CD4-positive, alpha-beta T cell treated with Interleukin-15 for 1 hour (primary cell): ENCODE measurements around the gene HPCAL1.
"Not testable (repeated sequence)": the region's sequence is repeated elsewhere in the genome, so short reads cannot be mapped to it uniquely, and the experiment has no call there.

Source experiments
- DNase-seq: peaks from one replicate; pipeline ENCODE4 v3.0.0-alpha.2; 2020

HPCAL1 gene

DNA sequence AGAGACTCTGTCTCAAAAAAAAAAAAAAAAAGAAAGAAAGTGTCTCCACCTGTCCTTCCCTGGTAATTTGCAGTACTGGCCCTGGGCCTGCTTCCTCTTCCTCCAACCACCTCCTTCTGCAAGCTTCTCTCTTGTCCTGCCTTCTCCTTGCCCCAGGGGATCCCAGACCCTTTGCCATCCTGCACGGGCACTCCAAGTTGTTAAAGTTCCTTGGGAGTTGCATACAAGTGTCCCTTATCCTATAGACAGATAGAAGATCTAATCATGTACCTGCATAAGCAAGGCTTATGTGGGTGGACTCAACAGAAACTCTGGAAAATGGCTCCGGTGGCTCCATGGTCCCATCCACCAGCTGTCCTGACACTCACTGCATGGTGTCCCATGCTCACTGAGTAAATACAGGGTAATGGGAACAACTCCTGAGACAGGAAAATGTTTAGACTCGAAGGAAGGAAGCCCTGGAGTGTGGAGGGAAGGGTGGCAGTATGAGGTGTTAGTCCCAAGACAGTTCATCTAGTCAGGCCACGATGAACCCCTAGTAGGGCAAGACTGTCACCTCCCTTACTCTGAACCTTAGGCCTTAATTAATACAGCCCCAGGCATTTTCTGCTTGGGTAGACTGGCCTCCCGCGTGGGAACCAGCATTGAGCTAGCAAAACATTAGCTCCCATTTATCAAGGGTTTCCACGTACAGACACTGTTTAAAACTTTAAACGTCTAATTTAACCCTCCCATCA lies 128.3 kb downstream of the HPCAL1 start:
- no peak for DNase-seq

DNA sequence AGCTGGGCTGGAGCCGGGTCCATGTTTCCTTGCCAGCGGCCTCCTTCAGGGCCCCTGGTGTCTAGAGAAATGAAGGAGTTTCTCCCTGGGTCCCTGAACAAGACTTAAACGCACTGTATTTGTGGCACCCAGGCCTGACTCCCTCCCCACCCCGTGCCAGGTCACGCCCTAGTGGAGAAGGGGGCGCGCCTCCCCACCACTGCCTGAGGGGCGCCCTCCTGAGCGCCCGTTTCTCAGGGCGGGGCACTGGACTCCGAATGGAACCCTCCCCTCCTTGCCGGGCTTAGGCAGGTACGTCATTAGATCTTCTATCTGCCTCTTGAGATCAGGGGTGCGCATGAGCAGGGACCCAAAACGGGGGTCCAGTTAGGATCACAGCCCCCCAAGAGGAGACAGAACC lies 129.1 kb downstream of the HPCAL1 start:
- no peak for DNase-seq

DNA sequence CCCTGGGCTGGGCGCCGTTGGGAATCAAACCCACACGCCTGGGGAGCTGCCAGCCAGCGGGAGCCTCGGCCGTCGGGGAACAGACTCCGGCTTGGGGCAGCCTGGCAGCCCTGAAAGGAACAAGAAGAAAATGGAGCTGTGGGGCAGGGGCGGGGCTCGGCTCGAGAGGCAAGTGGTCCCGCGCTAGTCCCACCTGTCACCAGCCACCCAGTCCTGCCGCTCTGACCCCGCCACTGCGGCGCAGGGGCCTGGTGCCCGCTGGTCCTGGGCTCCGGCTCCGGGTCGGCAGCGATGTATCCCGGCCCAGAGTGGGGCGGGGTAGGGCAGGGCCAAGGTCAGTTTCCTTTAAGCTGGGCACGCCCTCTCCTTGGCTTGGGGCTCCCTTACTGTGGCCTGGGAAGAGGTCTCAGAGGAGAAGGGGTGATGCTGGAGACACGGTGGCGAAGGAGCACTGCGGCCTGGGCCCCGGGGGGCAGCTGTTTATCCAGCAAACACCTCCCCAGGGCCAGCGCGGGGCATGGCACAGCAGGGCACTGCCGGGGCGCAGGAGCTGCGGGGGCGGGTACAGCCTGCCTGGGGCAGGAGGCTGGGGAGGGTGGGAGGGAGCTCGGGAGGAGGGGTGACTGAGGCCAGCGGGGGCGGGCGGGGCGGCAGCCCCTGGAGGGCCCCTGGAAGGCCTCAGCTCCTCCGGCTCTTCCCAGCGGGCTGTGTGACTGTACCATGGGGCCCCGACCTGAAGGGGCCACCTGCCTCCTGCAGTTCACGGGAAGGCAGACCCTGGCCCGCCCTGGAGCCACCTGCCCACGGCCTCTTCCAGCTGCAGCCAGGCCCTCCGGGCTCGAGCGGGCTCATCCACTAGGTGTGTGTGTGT lies 129.8 kb downstream of the HPCAL1 start:
- no peak for DNase-seq

DNA sequence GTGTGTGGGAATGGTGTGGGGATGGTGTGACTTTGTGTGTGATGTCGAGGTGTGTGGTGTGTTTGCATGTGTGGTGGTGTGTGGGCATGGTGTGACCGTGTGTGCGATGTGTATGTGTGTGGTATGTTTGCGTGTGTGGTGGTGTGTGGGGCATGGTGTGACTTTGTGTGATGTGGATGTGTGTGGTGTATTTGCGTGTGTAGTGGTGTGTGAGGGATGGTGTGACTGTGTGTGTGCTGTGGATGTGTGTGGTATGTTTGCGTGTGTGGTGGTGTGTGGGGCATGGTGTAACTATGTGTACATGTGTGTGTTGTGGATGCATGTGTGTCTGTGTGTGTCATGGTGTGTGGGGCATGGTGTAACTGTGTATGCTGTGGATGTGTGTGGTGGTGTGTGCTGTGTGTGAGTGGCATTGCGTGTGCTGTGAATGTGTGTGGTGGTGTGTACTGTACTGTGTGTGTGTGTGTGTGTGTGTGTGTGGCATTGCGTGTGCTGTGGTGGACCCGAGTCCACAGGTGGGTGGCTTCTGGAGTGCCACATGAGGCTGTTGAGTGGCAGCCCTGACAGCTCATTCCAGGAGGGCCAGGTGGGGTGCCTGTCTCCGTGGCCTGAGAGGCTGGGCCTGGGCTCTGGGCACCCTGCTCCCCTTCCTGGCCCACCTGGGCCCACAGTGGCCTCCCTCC lies 130.7 kb downstream of the HPCAL1 start:
- DNase-seq, result no peak

DNA sequence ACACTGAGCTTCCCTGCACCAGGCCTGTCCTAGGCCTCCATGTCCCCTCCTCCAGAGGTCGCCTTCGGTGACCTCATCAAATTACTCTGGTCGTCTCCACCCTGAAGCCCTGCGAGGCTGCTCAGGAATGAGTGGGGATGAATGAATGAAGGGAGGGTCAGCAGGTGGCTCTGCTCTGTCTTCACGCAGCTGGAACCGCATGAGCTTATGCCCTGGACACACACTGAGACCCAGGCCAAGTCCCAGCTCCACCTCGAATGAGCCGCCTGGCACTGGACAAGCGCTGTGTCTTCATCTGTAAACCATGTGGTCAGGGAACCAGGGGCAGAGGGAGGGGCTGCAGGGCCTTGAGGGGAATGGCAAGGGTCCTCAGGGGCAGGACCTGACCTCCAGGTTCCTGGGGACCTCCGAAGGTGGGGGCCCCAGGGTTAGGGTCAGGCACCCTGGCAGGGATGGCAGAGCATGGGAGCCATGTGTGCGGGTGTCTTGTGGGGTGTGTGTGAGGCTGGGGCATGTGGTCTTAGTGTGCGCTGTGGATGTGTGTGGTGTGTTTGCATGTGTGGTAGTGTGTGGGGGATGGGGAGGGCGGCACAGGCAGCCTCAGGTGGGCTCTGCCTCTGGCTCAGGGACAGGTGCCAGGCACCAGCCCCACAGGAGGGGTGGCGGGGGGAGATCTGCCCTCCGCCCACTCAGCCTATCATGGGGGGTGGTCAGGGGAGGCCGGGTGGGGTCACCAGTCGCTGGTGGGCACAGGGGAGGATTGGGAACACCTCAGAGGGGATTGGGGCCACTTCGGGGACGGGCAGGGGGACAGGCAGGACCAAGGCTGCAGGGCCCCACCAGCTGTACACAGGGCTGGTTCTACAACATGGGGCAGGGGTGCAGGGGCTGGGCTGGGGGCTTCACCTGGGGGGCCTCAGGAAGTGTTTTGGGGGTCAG lies 131.5 kb downstream of the HPCAL1 start:
- no peak for DNase-seq

DNA sequence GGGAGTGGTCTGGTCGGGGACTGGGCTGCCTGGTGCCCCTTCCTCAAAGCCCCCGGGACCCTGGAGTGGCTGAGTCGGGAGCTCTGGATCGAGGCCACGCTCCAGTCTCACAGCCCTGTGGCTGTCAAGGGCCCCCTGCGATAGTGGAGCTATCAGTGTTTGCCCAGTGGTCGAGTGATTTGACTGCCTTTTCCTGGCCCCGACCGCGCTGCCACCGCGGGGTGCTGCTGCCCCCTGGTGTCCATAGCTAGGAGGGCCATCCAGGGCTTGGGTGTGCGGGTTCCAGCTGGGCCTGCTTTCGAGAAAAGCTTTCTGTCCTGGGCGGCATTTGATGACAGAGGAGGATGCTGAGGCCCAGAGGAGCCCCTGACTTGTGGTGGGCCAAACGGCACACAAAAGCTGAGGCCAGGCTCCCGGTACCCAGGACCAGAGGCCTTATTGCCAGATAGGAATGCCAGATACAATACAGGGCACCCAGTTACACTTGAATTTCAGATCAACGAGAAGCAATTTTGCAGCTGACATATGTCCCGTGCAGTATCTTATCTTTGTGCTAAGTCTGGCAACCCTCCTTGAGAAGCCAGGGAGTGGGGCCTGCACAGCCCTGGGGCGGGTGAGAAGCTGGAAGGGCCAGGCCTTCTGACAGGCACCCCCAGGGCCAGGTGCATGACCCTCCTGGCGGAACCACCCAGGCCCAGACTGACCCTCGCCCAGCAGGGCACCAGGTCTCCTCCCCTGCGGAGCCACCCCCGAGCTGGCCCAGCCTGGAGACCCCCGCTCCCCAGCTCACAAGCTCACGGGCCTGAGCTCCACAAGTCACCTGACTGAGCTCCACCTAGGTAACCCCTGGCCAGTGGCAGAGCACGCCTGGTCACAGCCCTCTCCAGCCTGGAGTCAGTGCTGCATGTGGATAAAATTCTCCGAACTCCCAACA lies 132.4 kb downstream of the HPCAL1 start:
- DNase-seq, result peak; percentile 71

DNA sequence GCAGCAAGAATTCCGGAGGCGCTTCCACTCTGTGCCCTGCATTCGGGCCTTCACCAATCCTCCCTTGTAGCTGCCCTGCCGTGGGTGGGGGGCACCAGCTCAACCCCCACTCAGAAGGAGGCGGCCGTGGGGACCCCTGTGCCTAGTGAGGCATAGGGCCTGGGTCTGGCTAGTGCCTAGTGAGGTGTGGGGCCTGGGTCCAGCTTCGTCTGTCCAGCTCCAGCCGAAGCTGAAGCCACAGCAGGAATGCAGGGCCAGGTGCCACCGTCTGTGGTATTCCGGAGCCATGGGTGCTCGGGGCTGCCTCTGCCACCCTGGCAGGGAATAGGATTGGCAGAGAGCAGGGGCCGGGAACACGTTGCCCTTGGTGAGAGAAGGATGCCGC lies 133.1 kb downstream of the HPCAL1 start:
- no peak for DNase-seq

DNA sequence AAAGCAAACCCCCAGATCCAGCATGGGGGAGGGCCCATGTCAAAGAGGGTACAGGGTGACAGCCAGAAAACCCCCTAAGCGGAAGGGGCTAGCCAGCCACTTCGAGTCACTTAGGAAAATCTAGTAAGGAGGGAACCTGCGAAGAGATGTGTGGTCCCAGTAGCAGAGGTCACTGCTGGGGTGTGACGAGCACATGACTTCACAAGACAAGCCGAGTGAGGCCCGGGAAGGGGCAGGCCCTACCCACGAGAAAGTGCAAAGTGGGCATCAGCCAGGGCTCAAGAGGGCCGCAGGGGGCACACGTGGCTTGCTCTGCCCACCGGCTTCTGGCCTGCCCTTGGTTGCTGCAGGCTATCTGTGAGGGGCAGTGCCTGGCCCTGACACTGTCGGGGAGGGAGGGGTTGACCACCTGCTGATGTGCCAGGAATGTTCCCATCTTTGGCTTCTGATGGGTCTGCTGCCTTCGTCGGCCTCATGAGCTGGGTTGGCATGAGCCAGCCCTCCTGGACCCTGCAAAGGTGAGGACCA lies 133.9 kb downstream of the HPCAL1 start:
- DNase-seq, result no peak

DNA sequence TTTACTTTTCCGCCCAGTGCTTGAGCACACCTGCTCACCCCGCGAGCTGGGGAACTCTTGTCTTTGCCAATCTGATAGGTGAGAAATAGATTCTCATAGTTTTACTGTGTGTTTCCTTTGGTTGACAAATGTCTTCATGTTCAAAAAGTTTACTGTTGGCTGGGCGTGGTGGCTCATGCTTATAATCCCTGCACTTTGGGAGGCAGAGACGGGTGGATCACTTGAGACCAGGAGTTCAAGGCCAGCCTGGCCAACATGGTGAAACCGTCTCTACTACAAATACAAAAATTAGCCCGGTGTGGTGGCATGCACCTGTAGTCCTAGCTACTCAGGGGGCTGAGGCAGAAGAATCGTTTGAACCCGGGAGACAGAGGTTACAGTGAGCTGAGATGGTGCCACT lies 135.1 kb downstream of the HPCAL1 start:
- DNase-seq, result no peak

DNA sequence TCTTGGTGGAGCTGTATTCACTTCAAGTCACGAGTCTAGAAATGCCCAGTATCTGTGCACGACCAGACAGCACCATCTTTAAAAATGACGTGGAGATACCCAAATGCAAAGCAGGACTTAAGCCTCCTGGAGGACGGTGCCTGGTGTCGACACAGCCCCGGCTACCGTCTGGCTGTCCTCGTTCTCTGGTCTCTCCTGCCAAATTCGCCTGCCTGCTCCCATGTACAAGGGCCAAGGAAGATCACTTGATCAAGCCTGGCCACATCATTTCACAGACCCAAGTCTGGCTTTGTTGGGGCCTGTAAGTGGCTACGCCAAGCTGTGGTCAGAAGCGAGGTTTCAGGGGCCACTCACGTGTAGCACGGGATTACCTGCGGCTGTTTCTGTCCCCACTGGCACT lies 136.0 kb downstream of the HPCAL1 start:
- no peak for DNase-seq

DNA sequence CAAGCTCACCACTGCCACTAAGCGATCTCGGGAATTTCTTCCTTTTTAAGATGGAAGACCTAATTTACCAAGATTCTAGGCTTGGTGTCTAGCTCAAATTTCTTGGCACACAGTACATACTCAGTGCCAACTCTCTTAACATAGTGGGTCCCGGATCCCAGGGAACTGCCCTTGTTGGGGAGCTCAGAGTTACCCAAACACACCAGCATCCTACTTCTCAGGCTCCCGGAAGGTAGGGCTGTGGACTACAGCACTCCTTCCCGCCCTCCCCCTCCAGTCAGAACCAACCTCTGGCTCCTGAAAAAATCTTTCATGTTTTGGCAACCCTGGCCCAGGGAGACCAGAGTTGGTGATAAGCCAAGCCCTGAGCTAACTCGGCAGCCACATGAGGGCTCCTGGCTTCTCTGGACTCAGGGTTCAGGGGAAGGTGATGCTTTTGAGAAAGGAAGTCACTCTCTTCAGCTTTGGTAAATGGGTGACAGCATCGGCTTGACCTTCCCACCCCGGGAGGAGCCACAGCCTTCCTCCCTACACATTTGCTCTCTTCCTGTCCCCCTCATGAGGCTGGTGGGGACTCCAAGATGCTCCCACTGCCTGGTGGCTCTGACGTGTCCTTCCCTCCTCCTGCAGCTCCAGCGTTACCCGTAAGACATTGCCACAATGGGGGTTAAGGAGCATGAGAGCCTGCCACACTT lies 136.6 kb downstream of the HPCAL1 start:
- no peak for DNase-seq

DNA sequence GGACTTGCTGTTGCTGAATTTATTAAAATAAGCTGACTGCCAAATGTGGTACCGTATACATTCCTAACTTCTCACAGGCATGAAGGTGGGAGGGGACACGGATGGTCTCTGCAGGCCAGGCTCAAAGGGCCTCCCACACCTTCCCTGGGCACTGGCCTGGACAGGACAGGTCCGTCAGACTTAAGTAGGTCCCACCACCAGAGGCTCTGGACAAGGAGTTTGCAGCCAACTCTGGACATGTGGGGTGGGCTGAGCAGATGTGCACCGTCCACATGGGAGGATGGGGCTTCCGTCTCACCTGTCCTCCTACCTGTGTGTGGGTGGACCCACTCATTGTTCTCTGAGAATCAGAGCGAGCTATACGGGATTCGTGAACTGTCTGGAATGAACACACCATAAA lies 137.3 kb downstream of the HPCAL1 start:
- no peak for DNase-seq

DNA sequence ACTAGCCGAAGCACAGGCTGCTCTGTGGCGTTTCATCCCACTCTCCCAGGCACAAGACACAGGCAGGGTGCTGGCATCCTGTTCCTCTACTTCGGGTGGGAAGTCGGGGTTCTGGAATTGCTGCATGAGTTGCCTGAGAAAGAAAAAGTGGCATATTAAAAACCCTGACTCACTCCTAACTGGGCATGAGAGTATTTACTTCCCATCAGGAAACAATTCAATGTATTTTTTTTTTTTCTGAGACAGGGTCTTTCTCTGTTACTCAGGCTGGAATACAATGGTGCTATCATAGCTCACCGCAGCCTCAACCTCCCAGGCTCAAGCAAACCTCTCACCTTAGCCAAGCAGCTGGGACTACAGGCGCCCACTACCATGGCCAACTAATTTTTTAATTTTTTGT lies 138.0 kb downstream of the HPCAL1 start:
- no peak for DNase-seq

DNA sequence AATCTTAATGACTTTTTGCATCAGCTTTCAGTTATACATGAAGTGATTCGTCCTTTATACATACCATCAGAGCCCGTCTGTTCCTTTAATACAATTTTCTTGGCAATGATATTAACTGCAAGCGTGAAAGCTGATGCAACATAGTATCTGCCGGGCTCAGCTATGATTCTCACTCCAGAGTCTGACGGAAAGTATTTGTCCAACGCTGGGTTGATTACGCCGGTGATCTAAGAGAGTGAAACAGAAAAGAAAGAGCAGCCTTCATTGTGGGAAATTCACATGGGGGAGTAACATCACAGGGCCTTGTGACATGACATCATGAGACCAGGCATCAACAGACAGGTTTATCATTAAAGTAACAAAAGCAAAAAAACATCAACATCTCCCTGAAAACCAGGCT lies 139.2 kb downstream of the HPCAL1 start:
- DNase-seq, result no peak

DNA sequence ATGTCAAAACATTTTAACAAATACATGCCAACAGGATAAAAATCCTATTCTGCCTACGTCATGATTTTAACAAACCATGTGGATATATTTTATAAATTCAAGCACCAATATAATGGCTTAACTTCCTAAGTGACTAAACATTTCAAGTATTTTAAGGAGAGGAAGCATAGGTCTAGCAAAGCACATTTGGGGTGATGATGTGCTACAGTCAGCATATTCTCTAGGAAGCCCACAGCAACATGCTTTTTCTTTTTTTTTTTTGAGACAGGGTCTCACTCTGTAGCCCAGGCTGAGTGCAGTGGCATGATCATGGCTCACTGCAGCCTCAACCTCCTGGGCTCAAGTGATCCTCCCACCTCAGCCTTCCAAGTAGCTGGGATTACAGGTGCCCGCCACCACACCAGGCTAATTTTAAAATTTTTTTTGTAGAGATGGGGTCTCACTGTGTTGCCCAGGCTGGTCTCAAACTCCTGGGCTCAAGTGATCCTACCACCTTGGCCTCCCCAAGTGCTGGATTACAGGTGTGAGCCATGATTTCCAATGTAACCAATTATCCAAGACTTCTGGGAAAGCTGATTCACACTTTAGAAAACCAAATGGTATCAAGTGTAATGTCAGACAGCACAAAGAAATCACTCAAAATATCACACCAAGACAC lies 139.9 kb downstream of the HPCAL1 start:
- DNase-seq, result not testable (repeated sequence)

DNA sequence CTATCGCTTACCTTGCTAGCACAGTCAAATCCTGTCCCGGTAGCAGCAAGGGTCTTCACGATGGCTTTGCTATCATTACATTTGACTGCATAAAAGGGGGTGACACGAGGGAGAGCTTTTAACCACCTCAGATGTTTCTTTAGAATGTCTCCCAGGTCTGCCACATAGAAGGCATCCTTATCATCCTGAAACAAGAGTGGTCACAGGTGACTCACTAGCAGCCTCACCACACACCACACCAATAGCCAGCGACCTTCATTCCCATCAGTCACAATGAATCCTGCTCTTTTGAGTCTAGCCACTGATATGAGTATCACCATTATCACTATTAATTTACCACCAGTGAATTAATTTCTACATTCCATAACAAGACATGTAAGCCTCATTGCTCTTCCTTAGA lies 141.8 kb downstream of the HPCAL1 start:
- no peak for DNase-seq

DNA sequence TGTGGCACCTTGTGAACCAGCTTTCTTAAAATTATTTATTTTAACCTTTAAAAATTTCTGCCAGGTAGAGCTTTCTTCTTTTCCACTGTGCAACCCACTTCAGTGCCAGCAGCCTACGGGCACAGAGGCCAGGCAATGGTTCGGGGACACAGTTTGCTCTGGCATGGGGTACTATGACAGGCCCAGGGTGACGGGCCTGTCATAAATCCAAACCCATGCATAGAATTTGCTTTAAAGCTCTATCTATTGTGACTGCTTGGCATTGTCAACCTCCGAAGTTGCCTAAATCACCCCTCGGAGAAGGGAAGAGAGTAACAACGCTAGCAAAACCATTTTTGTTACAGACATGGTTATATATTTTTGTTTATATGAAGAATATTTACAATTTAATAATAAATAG lies 143.9 kb downstream of the HPCAL1 start:
- no peak for DNase-seq

DNA sequence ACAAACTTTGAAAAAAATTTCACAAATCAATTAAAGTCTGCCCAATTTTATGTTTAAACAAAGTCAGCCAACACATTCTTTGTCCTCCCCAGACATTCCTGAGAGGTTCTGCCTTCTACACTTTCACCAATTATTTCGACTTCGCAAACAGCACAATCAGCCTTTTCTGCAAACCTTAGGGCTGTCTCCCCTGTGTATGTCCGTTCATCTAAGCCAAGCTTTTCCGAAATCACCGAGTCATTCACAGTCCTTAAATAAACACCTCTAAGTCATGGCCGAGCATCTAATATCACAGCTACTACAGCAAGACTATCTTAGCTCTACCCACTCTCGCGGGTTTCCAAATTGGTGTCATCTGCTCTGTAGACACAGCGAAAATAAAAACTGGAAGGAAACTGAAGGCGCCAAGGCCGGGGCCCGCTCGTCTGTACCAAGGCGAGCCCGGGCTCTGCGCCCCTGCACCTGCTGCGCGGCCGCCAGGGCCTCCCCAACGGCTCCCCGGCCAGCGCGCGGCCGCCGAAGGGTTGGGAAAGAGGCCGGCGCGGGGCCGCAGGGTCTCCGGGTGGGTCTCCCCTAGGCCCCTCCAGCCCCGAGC lies 144.7 kb downstream of the HPCAL1 start:
- DNase-seq, result peak; percentile 51

DNA sequence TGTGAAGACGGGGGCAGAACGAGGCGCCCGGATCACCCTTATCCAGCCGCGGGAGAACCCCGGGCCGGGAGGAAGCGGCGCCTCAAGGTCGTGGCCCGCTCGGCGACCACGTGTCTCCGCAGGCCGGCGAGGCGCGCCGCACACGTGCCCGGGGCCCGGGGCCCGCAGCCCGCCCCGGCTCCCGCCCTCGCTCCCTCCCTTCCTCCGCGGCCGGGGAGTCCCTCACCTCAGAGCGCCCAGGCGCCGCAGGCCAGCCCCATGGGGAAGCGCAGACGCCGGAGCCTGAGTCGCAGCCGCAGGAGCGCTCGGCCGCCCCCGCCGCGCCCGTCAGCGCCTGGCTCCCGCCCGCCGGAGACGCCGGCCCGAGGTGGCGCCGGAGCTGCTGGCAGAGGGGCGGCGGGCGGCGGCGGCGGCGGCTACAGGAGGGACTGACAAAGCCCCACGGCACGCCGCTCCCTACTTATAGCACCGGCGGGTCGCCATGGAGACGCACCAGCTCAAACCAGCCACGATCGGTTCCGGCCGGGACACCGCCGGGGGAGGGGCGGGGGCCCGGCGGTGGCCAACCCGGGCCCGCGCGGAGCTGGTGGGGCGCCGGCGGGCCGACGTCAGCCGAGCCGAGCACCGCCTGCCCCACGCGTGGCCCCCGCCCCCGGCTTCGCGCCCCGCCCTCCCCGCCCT lies 145.3 kb downstream of the HPCAL1 start, which contains the start of gene ODC1:
ODC1 (minus strand) TSS at position 433 of the 681 bp plus-strand sequence. CDS start 3,295 bp downstream, outside the sequence.
- peak; percentile 99 for DNase-seq
